GM12892 (cell line): ENCODE data around the gene HDC.

Experiments used
- POLR2A ChIP-seq: IDR thresholded peaks from 2 replicates; pipeline ENCODE4 v1.6.1; 2011; ENCODE audit warnings: low read depth, low read length, control low read depth
- POLR2AphosphoS5 ChIP-seq: IDR thresholded peaks from 2 replicates; pipeline ENCODE4 v1.6.1; 2011; ENCODE audit warnings: low read depth, low read length, control low read depth
- TAF1 ChIP-seq: IDR thresholded peaks from 2 replicates; pipeline ENCODE4 v1.6.1; 2011; ENCODE audit warnings: low read depth, mild to moderate bottlenecking, control low read depth, low read length, borderline replicate concordance

DNA sequence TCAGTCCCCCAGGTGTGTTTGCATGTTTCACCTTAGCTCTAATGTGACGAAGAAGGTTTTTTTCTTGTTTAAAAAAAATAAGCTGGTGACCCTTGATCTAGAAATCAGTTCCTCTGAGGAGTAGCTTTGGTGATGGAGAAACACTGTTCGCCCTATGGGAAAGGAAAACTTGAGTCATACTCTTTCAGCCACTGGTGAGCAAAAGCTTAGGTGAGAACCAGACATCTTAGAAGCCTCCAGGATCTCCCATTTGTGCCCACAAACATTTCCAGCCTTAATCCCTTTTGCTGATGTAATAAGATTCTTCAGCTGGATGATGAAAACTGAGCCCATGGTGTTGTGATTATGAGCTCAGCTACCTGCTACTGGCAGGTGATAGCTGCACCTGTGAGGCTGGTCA, 45.7 kb downstream of the HDC start:
- TF ChIP-seq POLR2A (no peak), POLR2AphosphoS5 (no peak), TAF1 (no peak)
